Germinal center (tissue), 1 donor: ENCODE data around the gene COG1.
A peak's percentile ranks its signal among the peaks of the same experiment; 100 is the strongest.
"Not testable (repeated sequence)": the region's sequence is repeated elsewhere in the genome, so short reads cannot be mapped to it uniquely, and the experiment has no call there.

Experiments
- DNase-seq: peaks from one replicate; pipeline ENCODE4 v3.0.0; 2012; ENCODE audit warnings: mixed read lengths, low spot score

COG1 gene, protein sequence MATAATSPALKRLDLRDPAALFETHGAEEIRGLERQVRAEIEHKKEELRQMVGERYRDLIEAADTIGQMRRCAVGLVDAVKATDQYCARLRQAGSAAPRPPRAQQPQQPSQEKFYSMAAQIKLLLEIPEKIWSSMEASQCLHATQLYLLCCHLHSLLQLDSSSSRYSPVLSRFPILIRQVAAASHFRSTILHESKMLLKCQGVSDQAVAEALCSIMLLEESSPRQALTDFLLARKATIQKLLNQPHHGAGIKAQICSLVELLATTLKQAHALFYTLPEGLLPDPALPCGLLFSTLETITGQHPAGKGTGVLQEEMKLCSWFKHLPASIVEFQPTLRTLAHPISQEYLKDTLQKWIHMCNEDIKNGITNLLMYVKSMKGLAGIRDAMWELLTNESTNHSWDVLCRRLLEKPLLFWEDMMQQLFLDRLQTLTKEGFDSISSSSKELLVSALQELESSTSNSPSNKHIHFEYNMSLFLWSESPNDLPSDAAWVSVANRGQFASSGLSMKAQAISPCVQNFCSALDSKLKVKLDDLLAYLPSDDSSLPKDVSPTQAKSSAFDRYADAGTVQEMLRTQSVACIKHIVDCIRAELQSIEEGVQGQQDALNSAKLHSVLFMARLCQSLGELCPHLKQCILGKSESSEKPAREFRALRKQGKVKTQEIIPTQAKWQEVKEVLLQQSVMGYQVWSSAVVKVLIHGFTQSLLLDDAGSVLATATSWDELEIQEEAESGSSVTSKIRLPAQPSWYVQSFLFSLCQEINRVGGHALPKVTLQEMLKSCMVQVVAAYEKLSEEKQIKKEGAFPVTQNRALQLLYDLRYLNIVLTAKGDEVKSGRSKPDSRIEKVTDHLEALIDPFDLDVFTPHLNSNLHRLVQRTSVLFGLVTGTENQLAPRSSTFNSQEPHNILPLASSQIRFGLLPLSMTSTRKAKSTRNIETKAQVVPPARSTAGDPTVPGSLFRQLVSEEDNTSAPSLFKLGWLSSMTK

DNA sequence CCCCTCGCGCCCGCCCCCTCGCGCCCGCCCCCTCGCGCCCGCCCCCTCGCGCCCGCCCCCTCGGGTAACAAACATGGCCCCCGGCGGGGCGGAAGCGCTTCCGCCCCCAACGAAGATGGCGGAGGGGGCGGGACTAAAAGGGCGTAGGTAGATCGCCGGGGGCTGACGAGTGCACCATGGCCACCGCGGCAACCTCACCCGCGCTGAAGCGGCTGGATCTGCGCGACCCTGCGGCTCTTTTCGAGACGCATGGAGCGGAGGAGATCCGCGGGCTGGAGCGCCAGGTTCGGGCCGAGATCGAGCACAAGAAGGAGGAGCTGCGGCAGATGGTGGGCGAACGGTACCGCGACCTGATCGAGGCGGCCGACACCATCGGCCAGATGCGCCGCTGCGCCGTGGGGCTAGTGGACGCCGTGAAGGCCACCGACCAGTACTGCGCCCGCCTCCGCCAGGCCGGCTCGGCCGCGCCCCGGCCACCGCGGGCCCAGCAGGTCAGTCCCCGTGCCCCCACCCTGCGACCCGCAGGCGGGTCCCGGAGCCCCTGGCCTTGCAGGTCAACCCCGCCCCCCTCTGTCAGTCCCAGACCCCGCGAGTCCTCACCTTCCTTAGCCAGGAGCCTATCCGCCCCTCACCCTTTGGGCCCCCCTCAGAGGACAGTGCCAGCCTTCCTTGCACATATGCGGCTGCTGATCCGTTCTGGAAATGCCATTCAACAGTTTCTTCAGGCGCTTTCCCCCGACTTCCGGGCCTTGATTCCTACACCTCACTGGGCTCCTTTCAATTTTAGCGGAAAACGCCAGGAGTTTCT is at the start of gene COG1:
COG1 (plus strand) TSS at position 162 of the 808 bp plus-strand sequence; CDS start at position 177, 15 bp downstream.
- peak; percentile 96 for DNase-seq

DNA sequence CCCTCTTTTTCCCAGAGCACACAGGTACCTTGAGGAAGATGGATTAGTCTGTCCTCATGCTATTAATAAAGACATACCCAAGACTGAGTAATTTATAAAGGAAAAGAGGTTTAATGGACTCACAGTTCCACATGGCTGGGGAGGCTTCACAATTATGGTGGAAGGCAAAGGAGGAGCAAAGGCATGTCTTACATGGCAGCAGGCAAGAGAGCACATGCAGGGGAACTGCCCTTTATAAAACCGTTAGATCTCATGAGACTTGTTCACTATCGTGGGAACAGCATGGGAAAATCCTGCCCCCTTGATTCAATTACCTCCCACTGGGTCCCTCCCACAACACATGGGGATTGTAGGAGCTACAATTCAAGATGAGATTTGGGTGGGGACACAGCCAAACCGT is 48.6 kb upstream of the COG1 start:
- DNase-seq = not testable (repeated sequence)

DNA sequence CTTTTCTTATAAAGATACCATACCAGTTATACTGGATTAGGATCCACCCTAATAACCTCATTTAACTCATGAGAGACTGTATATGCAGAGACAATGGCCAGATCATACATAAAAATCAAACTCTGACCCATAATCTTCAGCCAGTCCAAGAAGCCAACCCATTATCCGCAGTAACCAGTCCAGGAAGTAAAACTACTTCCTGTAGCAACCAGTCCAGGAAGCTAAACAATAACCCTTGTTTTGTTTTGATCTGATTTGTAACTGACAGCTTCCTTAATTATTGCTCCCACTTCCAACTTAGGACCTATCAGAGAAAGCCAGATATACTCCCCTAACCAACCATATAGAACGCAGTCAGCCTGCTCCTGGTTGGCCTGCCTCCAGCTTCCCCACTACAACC is 47.2 kb upstream of the COG1 start:
- DNase-seq = no peak

DNA sequence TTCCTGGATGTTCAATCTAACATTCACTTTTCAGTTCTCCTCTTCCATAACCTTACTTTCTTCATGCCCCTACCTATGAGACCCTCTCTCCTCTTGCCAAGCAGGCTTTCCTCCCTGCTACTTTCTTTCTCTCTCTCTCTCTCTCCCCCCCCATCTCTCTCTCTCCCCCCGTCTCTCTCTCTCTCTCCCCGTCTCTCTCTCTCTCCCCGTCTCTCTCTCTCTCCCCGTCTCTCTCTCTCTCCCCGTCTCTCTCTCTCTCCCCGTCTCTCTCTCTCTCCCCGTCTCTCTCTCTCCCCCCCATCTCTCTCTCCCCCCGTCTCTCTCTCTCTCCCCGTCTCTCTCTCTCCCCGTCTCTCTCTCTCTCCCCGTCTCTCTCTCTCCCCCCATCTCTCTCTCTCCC is 45.1 kb upstream of the COG1 start:
- DNase-seq = not testable (repeated sequence)

DNA sequence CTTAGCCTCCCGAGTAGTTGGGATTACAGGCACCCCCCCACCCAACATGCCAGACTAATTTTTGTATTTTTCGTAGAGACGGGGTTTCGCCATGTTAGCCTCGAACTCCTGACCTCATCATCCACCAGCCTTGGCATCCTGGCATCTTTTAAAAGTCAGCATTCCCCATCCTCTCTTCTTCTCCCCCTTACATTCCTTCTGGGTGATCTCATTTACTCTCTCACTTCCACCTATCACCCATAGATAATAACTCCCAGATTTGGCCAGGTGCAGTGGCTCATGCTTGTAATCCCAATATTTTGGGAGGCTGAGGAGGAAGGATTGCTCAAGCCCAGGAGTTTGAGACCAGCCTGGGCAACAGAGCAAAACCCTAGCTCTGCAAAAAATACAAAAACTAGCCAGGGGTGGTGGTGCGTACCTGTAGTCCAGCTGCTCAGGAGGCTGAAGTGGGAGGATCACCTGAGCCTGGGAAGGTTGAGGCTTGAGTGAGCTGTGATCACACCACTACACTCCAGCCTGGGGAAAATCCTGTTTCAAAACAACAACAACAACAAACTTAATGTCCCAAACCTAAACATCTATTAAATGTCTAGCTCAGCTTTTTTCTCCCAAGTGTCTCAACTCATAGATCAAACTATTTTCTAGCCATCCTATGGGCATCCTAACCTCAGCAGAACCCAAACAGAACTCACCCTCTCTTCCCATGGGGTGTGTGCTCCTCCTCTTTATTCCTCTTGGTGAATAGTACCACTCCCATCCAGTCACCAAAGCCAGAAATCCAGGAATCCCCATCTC is 44.1 kb upstream of the COG1 start:
- no peak for DNase-seq

DNA sequence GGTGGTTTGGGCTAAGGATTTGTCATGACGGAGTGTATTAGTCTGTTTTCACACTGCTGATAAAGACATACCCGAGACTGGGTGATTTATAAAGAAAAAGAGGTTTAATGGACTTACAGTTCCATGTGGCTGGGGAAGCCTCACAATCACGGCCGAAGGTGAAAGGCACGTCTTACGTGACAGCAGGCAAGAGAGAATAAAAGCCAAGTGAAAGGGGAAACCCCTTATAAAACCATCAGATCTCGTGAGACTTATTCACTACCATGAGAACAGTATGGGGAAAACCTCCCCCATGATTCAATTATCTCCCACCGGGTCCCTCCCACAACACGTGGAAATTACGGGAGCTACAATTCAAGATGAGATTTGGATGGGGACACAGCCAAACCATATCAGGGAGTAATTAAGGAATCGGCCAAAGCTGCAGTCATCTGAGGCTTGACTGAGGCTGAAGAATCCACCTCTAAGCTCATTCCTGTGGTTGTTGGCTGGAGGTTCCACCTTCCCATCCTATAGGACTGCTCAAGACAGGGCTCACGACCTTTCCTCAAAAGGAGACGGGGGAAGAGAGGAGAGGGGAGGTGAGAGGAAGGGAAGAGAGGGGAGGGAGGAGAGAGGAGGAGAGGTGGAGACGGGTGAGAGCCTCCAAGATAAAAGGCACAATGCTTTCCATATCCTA is 42.1 kb upstream of the COG1 start:
- not testable (repeated sequence) for DNase-seq

DNA sequence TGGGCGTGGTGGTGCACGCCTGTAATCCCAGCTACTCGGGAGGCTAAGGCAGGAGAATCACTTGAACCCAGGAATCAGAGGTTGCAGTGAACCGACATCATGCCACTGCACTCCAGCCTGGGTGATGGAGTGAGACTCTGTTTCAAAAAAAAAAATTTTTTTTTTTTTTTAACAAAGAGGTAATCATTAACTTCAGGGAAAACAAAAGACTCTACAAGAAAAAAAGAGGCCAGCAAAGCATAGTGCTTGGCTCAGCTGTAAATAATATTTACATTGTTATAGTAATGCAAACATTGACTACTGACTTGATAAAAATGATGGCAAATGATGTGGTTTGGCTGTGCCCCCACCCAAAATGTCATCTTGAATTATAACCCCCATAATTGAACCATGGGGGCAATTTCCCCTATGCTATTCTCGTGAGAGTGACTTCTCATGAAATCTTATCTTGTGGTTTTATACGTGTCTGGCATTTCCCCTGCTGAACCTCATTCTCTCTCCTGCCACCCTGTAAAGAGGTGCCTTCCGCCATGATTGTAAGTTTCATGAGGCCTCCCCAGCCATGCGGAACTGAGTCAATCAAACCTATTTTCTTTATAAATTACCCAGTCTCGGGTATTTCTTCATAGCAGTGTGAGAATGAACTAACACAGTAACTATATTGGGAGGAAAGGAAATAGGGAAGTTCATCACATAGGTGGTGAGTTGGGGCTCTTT is 40.8 kb upstream of the COG1 start:
- no peak for DNase-seq

DNA sequence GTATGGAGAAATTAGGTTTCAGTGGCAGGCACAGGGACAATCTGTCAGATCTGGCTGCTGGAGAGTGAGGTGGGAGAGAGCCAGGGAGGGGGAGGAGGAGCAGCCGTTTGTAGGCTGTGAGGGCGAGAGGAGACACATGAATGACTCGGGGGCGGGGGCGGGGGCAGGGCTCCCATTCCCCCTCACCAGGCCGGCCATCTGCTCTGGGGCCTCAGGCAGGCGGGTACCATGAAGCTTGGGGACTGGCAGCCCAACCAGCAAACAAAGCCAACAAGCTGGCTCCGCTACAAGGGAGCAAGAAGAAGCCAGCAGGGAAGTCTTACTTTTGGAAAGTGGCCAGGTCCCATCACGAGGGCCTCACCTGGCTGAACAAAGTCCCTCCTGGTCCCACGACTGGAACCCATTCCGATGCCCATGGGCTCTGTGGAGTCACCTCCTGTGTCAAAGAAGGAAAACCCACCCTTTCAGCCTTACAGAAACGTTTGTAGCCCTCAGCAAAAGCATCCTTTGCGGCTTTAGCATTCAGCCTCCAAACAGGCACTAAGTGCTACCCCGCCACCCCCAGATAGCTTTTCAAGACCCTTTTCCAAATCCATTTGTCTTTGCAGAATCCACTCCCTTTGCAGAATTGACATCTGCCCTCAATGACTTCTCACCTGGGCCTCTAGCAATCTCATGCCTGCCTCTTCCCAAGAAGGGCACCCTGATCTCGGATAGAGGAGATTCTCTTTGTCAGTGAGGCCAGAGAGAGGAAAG is 37.3 kb upstream of the COG1 start:
- DNase-seq = no peak

DNA sequence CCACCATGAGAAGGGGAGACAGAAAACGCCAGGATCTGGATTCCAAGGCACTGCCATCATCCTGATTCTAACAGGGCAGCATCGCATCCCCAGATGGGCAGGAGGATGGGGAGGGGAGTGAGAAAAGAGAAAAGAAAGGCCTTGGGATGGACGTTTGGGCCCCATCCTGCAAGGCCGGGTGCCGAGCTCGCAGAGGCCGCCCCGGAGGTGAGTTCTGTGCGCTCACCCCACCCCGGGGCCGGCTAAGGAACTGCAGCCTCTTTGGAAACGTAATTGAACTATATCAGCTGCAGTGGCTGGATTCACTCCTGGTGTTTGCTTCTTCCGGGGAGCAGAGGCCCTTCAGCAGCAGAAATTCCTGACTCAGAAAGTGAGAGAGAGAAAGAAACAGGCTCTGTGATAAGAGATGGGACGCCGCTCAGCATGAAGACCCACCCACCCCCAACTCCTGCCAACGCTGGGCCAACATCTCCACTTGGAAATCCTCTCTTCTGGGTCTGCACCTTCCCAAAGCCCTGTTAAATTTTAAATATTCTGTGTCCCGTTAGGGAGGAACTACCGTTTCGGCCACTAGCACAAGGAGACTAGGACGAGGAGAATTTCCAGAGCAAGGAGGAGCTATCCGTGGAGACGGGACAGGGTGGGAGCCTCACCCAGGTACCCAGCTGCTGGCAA is 36.6 kb upstream of the COG1 start:
- DNase-seq = peak; percentile 77

DNA sequence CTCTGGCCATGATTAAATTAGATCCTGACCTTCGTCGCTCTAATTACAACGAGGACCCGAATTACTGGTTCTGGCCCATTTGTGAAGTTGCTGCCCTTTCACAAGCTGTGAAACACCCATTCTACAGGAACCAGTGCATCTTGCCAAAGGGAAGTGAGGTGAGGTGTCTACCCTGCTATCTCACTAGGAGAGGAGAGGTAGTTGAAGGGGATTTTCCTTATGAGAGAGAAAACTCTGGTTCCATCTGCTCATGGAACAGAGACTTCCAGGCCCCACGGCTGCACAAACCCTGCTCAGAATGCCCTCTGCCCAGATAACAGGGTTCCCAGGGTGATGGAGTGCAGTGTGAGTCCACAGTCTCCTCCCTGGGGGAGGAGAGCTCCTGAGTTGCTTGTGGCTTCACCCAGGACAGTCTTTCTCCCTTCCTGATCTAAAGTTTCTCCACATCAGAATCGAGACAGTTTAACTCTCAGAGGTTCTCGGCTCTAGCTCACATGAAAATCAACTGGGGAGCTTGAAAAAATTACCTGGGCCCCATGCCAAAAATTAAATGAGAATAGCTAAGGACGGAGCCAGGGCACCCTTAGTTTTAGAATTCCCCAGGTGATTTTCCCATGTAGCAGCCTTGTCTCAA is 35.9 kb upstream of the COG1 start:
- no peak for DNase-seq

DNA sequence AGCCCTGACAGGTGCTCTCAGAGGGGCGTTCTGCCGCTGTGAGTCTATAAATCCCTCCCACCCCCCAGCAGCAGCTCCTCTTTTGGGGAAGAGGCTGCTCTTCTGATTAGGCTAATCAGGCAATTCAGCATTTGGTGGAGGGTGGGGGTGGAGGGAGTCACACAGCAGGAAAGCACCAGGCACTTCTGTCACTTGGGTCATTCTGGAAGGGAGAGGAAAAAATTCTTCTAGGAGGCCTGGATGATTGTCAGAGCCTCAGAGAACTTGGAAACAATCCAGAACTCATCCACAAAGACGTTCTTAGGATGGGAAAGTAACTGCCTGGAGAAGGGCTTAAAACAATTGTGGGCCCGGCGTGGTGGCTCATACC is 35.3 kb upstream of the COG1 start:
- DNase-seq = no peak

DNA sequence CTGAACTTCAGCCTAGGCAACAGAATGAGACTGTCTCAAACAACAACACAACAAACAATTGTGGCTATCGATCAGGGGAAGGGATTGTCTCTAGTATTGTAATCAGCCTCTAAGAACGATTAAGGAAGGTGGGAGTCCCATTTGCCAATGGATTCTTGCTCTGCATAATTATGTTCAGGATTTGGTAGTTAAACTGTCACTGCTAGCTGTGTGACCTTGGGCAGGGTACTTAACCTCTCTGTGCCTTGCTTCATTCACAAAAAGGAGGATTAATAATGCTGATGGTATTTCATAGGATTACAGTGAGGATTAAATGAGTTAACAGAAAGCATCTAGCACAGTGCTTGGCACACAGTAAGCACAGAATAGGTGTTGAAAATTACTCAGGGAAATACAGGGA is 34.7 kb upstream of the COG1 start:
- no peak for DNase-seq

DNA sequence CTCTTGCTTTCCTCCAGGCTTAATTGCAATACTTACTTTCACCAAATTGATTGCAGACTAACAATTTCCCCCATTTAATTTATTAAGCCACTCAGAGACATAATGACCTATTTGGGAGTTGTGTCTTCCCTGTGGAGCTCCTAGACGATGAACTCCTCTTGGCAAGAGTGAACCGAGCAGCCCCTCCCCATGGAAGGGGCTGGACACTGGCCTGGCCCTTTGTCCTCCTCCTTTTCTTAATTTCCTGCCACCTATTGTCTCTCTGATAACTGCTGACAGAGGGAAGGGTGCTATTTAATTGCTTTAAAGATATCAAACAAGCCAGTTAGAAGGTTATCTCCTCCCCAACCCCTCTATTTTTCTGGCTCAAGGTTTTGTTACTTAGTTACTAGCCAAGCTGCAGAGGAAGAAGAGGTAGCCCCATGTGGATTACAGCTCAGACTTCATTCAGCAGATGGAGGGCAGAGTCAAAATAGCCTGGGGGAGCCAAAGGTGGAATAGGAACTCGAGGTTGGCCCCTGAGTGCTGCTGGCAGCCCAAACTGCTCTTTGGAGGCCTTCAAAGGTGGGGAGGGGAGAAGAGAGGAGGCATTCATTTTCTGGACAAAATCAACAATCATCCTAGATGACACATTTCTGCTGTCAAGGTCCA is 31.8 kb upstream of the COG1 start:
- no peak for DNase-seq

DNA sequence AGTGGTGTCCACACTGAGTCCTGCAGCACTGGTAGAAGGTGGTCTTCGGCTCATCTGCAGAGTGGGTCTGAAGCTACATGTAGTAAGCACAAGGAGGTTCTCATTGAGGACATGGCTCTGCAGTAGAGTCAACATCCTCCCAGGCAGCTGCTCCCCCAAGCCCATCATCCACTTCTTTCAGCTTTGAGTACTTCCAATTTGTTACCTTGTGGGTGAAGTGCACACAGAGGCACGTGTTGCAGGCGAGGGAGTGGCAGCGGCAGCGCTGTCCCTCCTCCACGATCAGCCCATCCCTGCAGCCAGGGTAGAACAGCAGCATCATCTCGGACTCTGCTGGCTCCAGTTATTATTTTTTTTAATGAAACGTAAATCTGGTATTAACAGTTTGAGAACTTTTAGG is 29.8 kb upstream of the COG1 start:
- no peak for DNase-seq

DNA sequence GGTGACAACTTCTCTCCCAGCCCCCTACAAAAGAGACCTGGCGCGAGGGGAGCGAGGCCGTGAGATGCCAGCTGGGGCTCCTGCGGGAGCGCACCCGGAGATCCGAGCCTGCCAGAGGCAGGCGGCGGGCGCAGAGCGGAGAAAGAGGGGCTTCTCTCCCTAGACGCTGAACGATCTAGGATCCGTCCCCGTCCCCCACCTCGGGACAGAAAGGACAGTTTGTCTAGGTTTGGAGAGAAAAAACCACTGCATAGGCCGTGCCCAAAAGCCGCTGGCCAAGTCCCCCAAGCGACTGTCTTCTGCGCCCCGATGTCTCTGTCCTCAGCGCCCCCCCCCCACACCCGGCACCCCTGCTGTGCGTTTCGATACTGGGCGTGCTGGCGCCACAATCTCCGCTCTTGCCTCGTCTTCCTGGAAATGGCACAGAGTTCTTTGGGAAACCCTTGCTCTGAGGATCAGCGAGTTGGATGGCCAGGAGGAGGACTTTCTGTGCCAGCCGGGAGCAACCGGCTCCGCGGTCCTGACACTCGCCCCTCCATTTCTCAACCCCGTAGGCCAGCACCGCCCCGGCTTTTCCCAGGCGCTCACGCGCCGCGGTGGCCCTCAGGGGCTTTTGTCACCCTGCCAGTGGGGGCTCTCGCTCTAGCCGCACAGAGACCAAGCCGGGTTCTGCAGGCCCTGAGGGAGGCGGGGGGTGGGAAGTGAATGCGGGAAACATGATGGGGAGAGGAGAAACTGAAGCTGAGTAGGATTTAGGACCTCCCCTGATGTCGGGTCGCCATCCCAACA is 27.0 kb upstream of the COG1 start:
- peak; percentile 30 for DNase-seq

DNA sequence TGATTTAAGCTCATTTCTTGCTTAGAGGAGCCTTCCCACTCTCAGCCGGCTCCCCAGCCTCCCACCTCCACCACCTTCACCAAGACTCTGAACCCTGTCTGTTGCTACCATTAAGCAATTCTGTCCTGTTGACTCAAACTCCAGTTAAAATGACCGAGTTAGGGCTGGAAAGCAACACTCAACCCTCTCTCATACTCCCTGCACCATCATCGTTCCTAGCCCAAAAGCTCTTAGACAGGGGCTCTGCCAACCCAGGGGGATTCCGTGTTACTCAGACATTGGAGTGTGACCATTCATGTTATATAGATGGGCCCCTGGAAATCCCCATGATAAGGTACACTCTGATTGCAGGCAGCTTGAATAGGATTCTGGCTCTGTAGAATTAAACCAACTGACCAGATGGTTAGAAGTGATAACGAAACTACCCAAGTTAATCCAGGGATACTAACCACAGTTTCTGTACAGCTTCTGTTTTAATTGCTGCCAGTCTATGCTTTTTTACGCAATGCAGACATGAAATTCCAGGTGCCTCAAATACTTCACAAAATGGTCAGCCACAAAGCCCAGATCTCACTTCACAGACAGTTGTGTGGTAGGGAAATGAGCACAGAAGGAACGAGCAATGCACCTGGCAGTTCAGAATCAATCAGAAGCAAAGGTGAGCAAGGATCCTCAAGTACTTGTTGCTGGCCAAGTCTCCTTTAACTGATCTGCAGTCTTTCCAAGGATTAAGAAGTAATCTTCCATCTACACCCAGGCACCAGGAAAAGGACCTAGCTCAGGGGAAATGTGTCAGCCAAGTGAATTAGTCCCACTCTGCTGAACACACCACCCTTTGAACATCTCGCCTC is 25.9 kb upstream of the COG1 start:
- no peak for DNase-seq
